SJCRH30 (cell line): ENCODE data around the gene TSPAN9. TPM values are rescaled to one million over a fixed set of nuclear protein-coding genes. Genes with fewer than 3 reads are reported as not detected.

Experiments
- DNase-seq, 2 experiments: peaks; one replicate each; pipeline ENCODE4 v3.0.0-alpha.2; 2015 to 2020
- H3K27ac ChIP-seq: fragments of 250-450 bp; sonication (Bioruptor Pico); 2 replicates; pipeline ENCODE4 v1.5.1; 2020; ENCODE audit warnings: mild to moderate bottlenecking, moderate library complexity
- H3K27me3 ChIP-seq: fragments of 250-450 bp; sonication (Bioruptor Pico); 2 replicates; pipeline ENCODE4 v1.5.1; 2020; ENCODE audit warnings: mild to moderate bottlenecking, moderate library complexity
- H3K36me3 ChIP-seq: fragments of 250-450 bp; sonication (Bioruptor Pico); 2 replicates; pipeline ENCODE4 v1.5.1; 2020; ENCODE audit warnings: mild to moderate bottlenecking, moderate library complexity
- H3K4me1 ChIP-seq: fragments of 250-450 bp; sonication (Bioruptor Pico); 2 replicates; pipeline ENCODE4 v1.5.1; 2020; ENCODE audit warnings: mild to moderate bottlenecking, moderate library complexity
- H3K4me3 ChIP-seq: fragments of 250-450 bp; sonication (Bioruptor Pico); 2 replicates; pipeline ENCODE4 v1.5.1; 2020; ENCODE audit warnings: mild to moderate bottlenecking, moderate library complexity
- H3K9me3 ChIP-seq: fragments of 250-450 bp; sonication (Bioruptor Pico); replicated peaks from 2 replicates; pipeline ENCODE4 v1.5.1; 2020; ENCODE audit warnings: mild to moderate bottlenecking, moderate library complexity
- total RNA-seq: library from RNA; depleted of rRNA; stranded (reverse); fragments of >200 nt; shearing (Covaris generic); gene quantifications from 2 replicates; pipeline ENCODE4 v1.2.3, GENCODE V29; 2014

The TSPAN9 gene
- total RNA-seq, 1 experiment from 2014 or later: 210 TPM

GRCh38 chr12:3304436-3305165 is 227.4 kb downstream of the TSPAN9 start:
- no peaks in the 10 kb centered on the region for H3K27me3 ChIP-seq
- peak; percentile 79 to 83 for DNase-seq
- no peaks in the 10 kb centered on the region for H3K9me3 ChIP-seq
- peak overlapping the region; percentile 30 for H3K27ac ChIP-seq
- H3K4me3 ChIP-seq: no peak overlapping the region
- no peaks in the 10 kb centered on the region for H3K36me3 ChIP-seq
- H3K4me1 ChIP-seq: peaks cover 17% of the 10 kb centered on the region

- Histone ChIP-seq H3K27me3 (no peaks in the 10 kb centered on the region), H3K9me3 (no peaks in the 10 kb centered on the region)
These were observed 228.3 kb downstream of the TSPAN9 start for GRCh38 chr12:3305464-3305863.

GRCh38 chr12:3305904-3306619 is 228.9 kb downstream of the TSPAN9 start:
- no peak for DNase-seq
- Histone ChIP-seq H3K27me3 (no peaks in the 10 kb centered on the region), H3K4me1 (peaks cover 13% of the 10 kb centered on the region), H3K4me3 (no peak overlapping the region), H3K9me3 (no peaks in the 10 kb centered on the region), H3K27ac (no peak overlapping the region), H3K36me3 (no peaks in the 10 kb centered on the region)

More at GRCh38 chr12:3305464-3305863, 228.3 kb downstream of the TSPAN9 start:
- H3K4me3 ChIP-seq: no peak overlapping the region
- H3K27ac ChIP-seq: no peak overlapping the region
- peaks cover 13% of the 10 kb centered on the region for H3K4me1 ChIP-seq
- DNase-seq: no peak
- no peaks in the 10 kb centered on the region for H3K36me3 ChIP-seq

GRCh38 chr12:3307389-3307788 is 230.2 kb downstream of the TSPAN9 start:
- H3K4me1 ChIP-seq: peaks cover 13% of the 10 kb centered on the region
- no peaks in the 10 kb centered on the region for H3K9me3 ChIP-seq
- no peaks in the 10 kb centered on the region for H3K27me3 ChIP-seq
- H3K4me3 ChIP-seq: no peak overlapping the region
- no peaks in the 10 kb centered on the region for H3K36me3 ChIP-seq
- no peak for DNase-seq
- no peak overlapping the region for H3K27ac ChIP-seq

GRCh38 chr12:3308063-3308462 is 230.9 kb downstream of the TSPAN9 start:
- H3K9me3 ChIP-seq: no peaks in the 10 kb centered on the region
- H3K27me3 ChIP-seq: no peaks in the 10 kb centered on the region
- DNase-seq: no peak
- H3K4me1 ChIP-seq: peaks cover 13% of the 10 kb centered on the region
- no peak overlapping the region for H3K4me3 ChIP-seq
- H3K36me3 ChIP-seq: no peaks in the 10 kb centered on the region
- no peak overlapping the region for H3K27ac ChIP-seq

- H3K4me3 ChIP-seq: no peak overlapping the region
- no peaks in the 10 kb centered on the region for H3K36me3 ChIP-seq
- DNase-seq: no peak
- H3K27me3 ChIP-seq: no peaks in the 10 kb centered on the region
- H3K9me3 ChIP-seq: no peaks in the 10 kb centered on the region
- H3K4me1 ChIP-seq: peaks cover 16% of the 10 kb centered on the region
- H3K27ac ChIP-seq: no peak overlapping the region
These were observed 231.4 kb downstream of the TSPAN9 start for GRCh38 chr12:3308609-3309008.

GRCh38 chr12:3309805-3310204 is 232.6 kb downstream of the TSPAN9 start:
- H3K36me3 ChIP-seq: no peaks in the 10 kb centered on the region
- no peak overlapping the region for H3K27ac ChIP-seq
- H3K4me3 ChIP-seq: no peak overlapping the region
- H3K4me1 ChIP-seq: peaks cover 18% of the 10 kb centered on the region
- no peak for DNase-seq
- no peaks in the 10 kb centered on the region for H3K9me3 ChIP-seq
- H3K27me3 ChIP-seq: no peaks in the 10 kb centered on the region

- Histone ChIP-seq H3K27ac (no peak overlapping the region), H3K27me3 (no peaks in the 10 kb centered on the region), H3K4me1 (peaks cover 19% of the 10 kb centered on the region), H3K9me3 (no peaks in the 10 kb centered on the region), H3K36me3 (no peaks in the 10 kb centered on the region), H3K4me3 (no peak overlapping the region)
- DNase-seq: no peak
These were observed 233.3 kb downstream of the TSPAN9 start for GRCh38 chr12:3310271-3311026.

- DNase-seq: no peak
- Histone ChIP-seq H3K4me1 (peaks cover 25% of the 10 kb centered on the region), H3K27me3 (no peaks in the 10 kb centered on the region), H3K4me3 (no peak overlapping the region), H3K9me3 (no peaks in the 10 kb centered on the region), H3K27ac (no peak overlapping the region), H3K36me3 (no peaks in the 10 kb centered on the region)
These were observed 233.8 kb downstream of the TSPAN9 start for GRCh38 chr12:3311027-3311402.

GRCh38 chr12:3311491-3312103 is 234.4 kb downstream of the TSPAN9 start:
- H3K4me1 ChIP-seq: peaks cover 30% of the 10 kb centered on the region
- H3K4me3 ChIP-seq: no peak overlapping the region
- H3K27ac ChIP-seq: no peak overlapping the region
- no peak for DNase-seq
- no peaks in the 10 kb centered on the region for H3K27me3 ChIP-seq
- no peaks in the 10 kb centered on the region for H3K9me3 ChIP-seq
- H3K36me3 ChIP-seq: no peaks in the 10 kb centered on the region

GRCh38 chr12:3313066-3313465 is 235.9 kb downstream of the TSPAN9 start:
- Histone ChIP-seq H3K27ac (no peak overlapping the region), H3K4me1 (peaks cover 30% of the 10 kb centered on the region), H3K4me3 (no peak overlapping the region), H3K9me3 (no peaks in the 10 kb centered on the region), H3K27me3 (no peaks in the 10 kb centered on the region), H3K36me3 (no peaks in the 10 kb centered on the region)
- DNase-seq: no peak

GRCh38 chr12:3313675-3314663 is 236.8 kb downstream of the TSPAN9 start:
- Histone ChIP-seq H3K27ac (peak overlapping the region; percentile 72), H3K4me3 (no peak overlapping the region), H3K27me3 (no peaks in the 10 kb centered on the region), H3K4me1 (peaks cover 30% of the 10 kb centered on the region), H3K9me3 (no peaks in the 10 kb centered on the region), H3K36me3 (no peaks in the 10 kb centered on the region)
- peak; percentile 72 to 75 for DNase-seq

GRCh38 chr12:3315201-3315661 is 238.1 kb downstream of the TSPAN9 start:
- peaks cover 30% of the 10 kb centered on the region for H3K4me1 ChIP-seq
- H3K27me3 ChIP-seq: no peaks in the 10 kb centered on the region
- peak; percentile 96 to 99 for DNase-seq
- H3K27ac ChIP-seq: peak overlapping the region; percentile 72
- H3K36me3 ChIP-seq: no peaks in the 10 kb centered on the region
- H3K9me3 ChIP-seq: no peaks in the 10 kb centered on the region
- no peak overlapping the region for H3K4me3 ChIP-seq
